GM19467 (cell line): ENCODE measurements around the gene MICB.
"Not testable (repeated sequence)": the region's sequence is repeated elsewhere in the genome, so short reads cannot be mapped to it uniquely, and the experiment has no call there.

Experiments used
- ATAC-seq: cut with Tn5 transposase; IDR thresholded peaks from one replicate; pipeline ENCODE4 v1.9.1; 2021; ENCODE audit warnings: mild to moderate bottlenecking, moderate library complexity; ENCODE audit not compliant: unreplicated experiment

Gene MICB

DNA sequence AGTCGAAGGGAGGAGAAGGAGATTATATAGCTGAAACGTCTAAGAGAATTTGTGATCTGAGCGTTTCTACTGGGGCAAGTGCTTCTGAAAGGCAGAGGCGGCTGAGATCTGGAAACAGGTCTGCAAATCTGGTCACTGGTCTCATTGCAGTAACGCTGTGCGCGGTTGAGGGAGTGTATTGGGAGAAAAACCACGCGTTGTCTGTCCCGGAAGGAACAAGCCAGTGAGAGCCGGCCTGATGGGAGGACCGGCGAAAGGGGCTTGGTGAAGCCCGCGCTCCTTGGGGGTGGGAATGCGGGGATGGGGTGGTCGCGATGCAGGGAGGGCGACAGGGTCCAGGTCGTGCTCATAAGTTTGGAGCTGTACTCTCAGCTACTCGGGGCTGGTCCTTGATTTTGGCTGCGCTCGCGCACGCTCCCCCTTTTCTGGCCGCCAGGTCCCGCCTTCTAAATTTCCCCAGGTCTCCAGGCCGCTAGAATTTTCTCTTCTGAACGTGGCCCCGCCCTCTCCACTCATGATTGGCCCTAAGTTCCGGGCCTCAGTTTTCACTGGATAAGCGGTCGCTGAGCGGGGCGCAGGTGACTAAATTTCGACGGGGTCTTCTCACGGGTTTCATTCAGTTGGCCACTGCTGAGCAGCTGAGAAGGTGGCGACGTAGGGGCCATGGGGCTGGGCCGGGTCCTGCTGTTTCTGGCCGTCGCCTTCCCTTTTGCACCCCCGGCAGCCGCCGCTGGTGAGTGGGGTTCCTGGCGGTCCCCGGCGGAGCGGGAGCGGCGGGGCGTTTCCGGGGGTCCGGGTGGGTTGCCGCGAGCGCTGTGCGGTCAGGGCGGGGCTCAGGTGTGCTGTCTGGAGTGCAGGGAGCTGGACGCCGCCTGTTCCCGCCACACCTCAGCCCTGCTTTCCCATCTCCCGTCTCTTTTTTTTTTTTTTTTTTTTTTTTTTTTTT is at the start of gene MICB:
TSS of gene MICB (plus strand) at position 615 of the 946 bp plus-strand sequence. CDS start at position 664, 49 bp downstream.
- no peak for ATAC-seq

DNA sequence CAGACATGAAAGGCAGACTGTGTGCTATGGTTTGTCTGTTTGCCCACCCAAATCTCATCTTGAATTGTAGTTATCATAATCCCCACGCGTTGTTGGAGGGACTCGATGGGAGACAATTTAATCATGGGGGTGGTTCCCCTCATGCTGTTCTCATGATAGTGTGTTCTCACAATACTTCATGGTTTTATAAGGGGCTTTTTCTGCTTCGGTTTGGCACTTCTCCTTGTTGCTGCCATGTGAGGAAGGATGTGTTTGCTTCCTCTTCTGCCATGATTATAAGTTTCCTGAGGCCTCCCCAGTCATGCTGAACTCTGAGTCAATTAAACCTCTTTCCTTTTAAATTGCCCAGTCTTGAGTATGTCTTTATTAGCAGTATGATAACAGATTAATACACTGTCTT is 47.2 kb upstream of the MICB start:
- ATAC-seq = no peak

DNA sequence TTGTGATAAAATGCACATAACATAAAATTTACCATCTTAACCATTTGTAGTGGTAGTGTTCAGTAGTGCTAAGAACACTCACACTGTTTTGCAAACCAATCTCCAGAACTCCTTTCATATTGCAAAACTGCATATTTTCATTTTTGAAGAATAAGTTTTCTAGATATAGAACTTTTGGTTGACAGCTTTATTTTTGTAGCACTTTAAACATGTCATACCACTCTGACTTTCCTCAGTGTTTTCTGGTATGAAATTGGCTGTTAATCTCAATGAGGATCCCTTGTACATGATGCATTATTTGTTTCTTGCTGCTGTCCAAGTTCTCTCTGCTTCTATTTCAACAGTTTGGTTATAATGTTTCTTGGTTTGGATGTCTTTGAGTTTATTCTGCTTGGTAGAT is 45.1 kb upstream of the MICB start:
- ATAC-seq = no peak

DNA sequence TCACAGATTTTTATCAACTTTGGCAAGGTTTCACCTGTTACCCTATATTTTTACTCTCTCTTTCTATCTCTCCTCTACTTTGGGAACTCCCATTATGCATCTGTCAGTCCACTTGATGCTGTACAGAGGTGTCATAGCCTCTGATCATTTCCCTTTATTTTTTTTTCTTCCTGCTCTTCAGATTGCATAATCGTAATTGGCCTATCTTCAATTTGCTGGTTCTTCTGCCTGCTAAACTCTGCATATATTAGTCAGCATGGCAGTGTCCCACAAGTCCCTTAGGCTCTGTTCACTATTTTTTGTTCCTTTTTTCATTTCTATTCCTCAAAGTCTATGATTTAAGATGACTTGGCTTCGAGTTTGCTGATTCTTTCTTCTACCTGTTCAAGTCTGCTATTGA is 44.7 kb upstream of the MICB start:
- no peak for ATAC-seq

DNA sequence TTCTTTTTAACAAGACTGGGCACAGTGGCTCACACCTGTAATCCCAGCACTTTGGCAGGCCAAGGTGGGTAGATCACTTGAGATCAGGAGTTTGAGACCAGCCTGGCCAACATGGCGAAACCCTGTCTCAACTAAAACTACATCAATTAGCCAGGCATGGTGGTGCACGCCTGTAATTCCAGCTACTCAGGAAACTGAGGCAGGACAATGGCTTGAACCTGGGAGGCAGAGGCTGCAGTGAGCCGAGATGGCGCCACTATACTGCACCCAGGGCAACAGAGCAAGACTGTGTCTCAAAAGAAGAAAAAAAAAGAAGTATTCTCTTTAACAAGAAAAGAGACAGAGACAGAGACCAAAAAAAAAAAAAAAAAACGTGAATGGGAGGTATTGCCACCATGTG is 38.1 kb upstream of the MICB start:
- not testable (repeated sequence) for ATAC-seq

DNA sequence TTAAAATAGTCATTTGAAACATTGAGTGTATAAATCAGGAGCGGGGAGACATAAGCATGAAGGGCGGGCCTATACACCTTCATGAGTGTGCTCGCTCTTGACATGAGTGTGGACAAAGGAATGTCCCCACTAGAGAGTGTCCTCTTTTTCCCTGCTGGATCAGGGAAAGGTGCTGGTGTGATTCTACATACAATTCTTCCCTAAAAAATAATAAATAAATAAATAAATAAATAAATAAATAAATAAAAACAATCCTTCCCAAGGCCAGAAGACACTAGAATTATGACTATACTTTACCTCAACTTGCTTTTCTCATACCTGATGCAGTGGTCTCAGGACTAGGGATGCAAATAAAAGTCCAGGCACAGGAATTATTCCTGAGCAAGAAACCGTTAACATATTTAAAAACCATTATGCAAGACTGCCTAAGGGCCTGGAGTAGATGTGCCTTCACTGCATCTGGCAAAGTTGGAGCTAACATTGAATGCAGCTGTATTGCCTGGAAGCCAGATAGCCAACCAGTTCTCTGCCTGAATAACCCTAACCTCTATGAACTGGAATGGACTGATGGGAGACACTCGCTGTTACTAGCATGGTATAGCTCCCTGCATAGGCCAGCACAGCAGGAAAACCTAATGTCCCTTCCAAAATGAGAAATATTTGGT is 37.5 kb upstream of the MICB start:
- no peak for ATAC-seq

DNA sequence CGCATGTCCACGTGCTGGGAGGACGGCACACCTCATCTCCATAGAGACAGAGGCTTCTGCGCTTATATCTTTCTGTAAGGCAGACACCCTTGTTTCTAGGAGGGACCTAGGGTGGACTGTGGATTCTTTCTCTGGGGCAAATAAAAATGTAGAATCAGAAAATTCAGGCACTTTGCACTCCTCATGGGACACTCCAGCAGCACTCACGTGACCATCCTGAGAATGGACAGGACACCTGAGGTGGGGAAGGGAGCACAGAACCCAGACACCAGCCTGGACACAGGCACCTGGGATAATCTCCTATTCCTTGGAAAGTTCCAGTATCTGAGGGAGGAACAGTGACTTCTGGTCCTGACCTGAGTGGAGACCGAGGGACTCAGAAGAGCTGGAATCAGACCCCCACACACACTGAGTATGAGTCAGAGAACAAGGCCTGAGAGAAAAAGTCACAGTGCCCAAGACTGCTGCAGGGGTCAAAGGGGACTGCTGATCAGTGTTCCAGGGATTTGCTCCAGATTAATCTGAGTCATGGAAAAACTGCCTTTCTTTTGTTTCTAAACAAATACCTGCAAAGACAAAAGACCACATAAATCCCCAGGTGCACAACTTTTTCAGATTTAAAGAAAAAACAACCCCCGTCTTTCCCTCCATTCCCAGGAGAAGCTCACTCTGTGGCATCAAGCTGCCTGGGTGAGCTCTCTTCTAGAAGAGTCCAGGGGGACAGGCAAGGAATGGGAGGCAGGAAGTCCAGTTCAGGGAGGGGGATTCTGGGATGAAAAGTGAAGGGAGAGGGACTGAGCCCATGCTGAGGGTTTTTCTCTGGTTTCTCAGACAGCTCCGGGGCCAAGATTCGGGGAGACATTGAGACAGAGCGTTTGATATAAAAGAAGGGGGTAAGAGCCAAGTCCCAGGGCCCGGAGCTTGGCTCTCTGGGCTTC is 35.6 kb upstream of the MICB start:
- no peak for ATAC-seq

DNA sequence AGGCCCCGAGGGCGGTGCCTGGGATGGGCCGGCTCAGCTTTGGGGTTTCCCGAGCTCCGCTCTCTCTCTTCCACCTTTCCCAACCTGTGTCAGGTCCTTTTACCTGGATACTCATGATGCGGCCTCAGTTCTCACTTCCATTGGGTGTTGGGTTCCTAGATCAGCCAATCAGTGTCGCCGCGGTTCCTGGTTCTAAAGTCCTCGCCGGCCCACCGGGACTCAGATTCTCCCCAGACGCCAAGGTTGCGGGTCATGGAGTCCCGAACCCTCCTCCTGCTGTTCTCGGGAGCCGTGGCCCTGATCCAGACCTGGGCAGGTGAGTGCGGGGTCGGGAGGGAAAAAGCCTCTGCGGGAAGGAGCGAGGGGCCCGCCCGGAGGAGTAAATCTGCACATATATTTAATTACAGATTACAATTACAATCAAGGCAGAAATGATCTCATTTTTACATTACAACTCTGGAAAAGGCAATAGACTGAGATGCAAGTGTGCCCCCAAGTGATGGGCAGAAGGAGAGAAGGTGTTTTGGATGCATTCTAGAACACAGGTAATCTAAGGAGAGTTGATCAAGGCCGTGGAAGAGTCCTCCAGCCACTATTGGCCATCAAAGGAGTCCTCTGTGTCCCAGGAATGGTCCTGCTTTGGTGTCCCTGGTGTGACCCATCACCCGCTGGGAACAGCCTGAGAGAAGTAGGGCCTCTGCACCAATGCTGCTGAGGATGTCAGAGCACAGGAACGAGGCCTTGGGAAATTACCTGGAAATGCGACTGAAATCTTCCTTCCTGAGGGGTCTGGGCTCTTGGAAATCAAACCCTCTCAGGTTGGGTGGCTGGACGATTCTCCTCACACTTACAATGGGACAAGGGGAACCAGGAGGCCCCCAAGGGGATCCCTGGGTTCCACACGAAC is 34.7 kb upstream of the MICB start:
- ATAC-seq = peak; percentile 85

DNA sequence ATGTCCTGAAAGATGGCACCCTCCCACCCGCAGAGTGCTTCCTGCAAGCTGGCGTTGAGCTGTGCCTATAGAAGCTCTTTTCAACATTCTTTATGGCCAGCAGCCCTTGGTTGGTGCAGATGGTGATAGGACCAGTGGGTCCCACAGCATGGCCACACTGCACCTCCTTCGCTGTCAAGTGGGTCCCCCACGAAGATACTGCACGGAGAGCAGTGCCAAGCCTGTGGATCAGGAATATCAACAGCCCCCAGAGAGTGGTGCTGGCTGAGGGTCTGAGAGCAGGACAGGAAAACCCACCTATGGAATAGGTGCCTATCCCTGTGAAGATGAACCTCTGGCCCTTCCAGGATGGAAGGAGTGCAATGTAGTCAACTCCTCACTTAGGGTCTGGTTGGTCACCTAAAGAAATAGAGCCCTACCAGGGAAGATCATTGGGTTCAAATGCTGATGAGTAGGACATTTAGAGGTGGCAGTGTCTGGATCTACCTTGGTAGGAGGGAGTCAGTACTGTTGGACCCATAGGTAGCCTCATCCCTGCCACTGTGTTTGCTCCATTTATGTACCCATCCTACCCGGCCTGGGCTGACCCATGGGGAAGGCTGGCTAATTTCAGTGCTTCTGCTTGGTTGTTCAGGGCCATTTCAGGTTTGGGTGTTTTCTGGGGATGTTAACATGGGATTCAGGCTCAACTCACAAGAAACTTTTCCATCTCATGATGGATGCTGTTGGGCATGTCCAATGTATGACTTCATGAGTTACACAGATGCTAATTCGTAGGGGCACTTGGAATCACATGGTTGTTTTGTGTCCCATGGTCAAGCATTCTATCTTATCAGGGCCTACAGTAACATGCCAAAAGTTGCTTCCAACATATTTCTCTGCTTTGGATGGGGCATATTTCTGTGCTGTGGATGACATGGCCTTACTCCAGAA is 33.4 kb upstream of the MICB start:
- no peak for ATAC-seq

DNA sequence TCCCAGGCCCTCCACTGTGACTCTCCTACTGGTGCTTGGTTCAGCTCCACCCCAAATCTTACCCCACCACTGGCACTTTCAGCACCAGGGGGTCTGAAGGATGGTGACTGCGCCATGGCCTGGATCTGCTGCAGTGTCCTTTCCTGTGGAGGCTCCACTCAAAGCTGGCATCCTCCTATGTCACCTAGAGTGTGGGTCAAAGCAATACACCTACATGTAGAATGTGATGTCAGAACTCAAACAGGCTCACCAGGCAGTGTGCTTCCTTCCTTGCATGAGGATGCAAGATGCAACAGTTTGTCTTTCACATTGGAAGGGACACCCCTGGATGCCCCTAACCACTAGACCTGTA is 32.8 kb upstream of the MICB start:
- ATAC-seq = no peak

DNA sequence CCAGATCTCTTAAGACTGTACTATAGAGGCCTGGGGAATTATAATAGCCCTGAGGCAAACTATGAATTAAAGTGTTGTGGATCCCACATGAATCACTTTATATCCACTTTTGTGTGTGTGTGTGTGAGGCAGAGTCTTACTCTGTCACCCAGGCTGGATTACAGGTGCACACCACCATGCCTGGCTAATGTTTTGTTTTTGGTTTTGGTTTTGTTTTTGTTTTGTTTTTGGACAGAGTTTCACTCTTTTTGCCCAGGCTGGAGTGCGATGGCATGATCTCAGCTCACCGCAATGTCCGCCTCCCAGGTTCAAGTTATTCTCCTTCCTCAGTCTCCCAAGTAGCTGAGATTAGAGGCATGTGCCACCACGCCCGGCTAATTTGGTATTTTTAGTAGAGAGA is 32.2 kb upstream of the MICB start:
- no peak for ATAC-seq

DNA sequence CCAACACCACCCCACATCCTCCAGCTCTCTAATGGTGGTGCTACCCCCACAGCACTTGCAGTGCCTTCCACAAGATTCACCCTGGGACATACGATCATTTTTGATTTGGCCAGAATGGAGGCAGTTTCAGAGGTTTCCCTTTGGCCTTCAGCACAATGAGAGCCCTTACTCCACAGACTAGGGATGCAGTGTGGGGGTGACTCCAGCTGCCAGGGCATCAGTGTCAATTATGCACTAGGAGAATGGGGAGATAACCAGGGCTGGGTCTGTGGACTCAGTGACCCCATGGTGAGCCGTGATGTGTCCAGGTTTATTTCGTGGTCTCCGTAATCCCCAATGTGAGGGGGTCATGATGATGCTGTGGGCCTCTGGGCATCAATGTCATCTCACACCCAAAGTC is 31.5 kb upstream of the MICB start:
- ATAC-seq = no peak

DNA sequence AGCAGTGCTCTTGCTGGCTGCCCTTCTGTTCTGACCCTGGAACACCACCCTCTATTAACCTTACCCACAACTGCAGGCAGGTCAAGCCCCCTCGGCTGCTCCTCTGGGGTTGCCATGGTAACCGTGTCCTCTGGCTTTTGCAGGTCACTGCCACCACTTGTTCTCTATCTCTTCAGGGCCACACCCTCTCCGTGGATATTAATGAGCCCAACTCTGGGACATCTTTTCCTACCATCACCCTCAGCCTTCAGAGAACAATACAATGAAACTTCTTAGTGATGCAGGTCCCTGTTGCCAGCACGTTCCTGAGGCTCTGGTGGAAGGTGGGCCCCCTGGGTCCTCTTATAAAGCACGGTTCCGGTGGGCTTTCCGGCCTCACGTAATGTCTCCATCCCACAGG is 30.8 kb upstream of the MICB start:
- ATAC-seq = no peak

DNA sequence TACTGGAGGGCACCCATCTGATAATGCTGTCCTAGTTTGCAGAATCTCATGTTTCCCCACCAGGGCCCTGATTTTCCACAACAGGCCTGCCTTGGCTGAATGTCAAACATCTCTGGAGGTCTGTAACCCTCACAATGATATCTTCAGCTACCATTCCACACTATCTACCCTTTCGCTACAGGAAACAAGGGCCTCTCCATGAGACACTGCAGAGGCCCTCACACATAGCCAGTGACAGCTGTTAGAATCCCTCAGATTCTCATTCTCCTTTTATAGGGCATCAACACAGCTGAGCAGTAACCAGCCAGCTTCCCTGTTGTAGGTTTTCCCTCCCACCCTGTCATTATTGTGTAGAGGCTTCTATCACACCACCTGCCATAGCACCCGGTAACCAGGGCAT is 29.6 kb upstream of the MICB start:
- no peak for ATAC-seq

DNA sequence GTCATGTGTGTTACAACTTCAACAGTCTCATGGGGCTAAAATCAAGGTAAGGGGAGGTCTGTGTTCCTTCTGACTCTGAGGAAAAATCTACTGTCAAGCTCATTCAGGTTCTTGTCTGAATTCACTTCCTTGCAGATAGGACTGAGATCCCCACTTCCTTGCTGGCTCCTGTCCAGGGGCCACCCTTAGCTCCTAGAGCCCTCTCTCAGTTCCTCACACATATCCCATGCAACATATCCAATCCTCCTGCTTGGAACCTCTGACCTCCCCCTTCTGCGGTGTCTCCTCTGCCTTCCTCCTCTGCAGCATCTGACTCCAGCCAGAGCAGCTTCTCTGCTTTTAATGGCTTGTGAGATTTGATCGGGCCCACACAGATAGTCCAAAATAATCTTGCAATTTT is 27.1 kb upstream of the MICB start:
- ATAC-seq = no peak

DNA sequence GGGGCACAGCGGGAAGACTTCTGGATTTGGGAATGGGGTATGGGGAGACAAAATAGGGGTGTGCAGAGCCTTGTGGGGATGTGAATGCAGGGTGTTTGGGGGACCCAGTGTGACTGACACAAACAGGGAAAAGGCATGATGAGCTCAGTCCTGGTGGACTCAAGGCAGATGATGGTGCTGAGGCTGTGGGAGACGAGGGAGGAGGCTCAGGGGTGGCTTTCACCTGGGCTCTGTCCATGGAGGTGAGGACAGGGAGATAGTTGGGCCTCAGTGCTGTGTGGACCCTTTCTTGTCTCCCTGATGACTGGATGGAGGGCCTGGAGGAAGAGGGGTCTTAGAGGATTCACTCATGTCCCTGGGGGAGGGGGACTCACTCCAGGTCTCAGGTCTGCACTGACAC is 26.2 kb upstream of the MICB start:
- no peak for ATAC-seq

DNA sequence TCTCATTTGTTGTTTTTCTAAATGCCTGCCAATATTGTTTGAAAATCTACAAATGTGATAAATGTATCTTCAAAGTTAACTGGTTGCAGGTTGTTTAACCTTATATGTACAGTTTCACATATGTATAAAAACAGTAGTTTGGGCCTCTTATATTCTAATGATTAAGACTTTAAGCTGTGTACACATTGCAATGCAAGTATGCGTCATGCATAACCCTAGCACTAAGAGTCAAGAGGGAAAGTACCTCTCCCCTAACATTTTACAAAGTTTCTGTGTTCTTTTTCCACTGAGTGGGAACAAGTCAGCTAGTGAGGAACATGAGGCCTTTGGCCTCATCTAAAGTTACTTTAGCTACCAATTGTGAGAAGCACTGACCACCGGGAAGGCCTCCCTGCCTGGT is 25.7 kb upstream of the MICB start:
- no peak for ATAC-seq

DNA sequence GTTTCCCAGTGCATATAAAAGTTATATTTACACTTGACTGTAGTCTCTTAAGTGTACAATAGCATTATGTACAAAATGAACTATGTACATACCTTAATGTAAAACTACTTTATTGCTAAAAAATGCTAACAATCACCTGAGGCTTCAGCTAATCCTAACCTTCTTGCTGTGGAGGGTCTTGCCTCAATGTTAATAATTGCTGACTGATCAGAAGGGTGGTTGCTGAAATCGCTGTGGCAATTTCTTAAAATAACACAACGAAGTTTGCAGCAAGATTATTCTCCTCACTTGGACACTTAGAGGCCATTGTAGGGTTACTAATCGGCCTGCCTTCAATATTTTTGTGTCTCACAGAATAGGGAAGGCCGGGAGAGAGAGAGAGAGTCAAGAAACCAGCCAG is 24.7 kb upstream of the MICB start:
- ATAC-seq = no peak
